Measurements from ENCODE around the gene CPED1.
"Not testable (repeated sequence)": the region's sequence is repeated elsewhere in the genome, so short reads cannot be mapped to it uniquely, and the experiment has no call there.

CPED1 gene

GRCh38 chr7:120996988-120997345 lies 8.5 kb downstream of the CPED1 start:
- ATAC-seq (no peak), DNase-seq (no peak)

- no peak for DNase-seq
- ATAC-seq: no peak
Measured at GRCh38 chr7:120997882-120998474, 9.5 kb downstream of the CPED1 start.

- DNase-seq (no peak), ATAC-seq (no peak)
Measured at GRCh38 chr7:120998520-120998919, 10.0 kb downstream of the CPED1 start.

- DNase-seq (no peak), ATAC-seq (no peak)
Measured at GRCh38 chr7:120998996-120999565, 10.6 kb downstream of the CPED1 start.

- DNase-seq (no peak), ATAC-seq (no peak)
Measured at GRCh38 chr7:121000081-121000983, 11.8 kb downstream of the CPED1 start.

GRCh38 chr7:121001234-121001906 lies 12.9 kb downstream of the CPED1 start:
- ATAC-seq (no peak), DNase-seq (no peak)

- ATAC-seq: no peak
Measured at GRCh38 chr7:121002048-121002756, 13.7 kb downstream of the CPED1 start.

GRCh38 chr7:121002757-121003200 lies 14.3 kb downstream of the CPED1 start:
- DNase-seq (no peak), ATAC-seq (no peak)

More at GRCh38 chr7:121002048-121002756, 13.7 kb downstream of the CPED1 start:
- DNase-seq: no peak

- ATAC-seq (no peak), DNase-seq (no peak)
Measured at GRCh38 chr7:121003986-121004685, 15.6 kb downstream of the CPED1 start.

GRCh38 chr7:121005058-121005457 lies 16.5 kb downstream of the CPED1 start:
- not testable (repeated sequence) for ATAC-seq, DNase-seq

- DNase-seq: no peak
- ATAC-seq: no peak
Measured at GRCh38 chr7:121005996-121006584, 17.6 kb downstream of the CPED1 start.

- ATAC-seq (no peak), DNase-seq (no peak)
Measured at GRCh38 chr7:121006711-121007315, 18.3 kb downstream of the CPED1 start.

GRCh38 chr7:121008816-121009215 lies 20.3 kb downstream of the CPED1 start:
- DNase-seq: no peak
- no peak for ATAC-seq

GRCh38 chr7:121011401-121011800 lies 22.9 kb downstream of the CPED1 start:
- no peak for DNase-seq
- no peak for ATAC-seq

- no peak for DNase-seq
- no peak for ATAC-seq
Measured at GRCh38 chr7:121012170-121012874, 23.8 kb downstream of the CPED1 start.

GRCh38 chr7:121012919-121013318 lies 24.4 kb downstream of the CPED1 start:
- ATAC-seq: no peak
- DNase-seq: no peak

- ATAC-seq (no peak), DNase-seq (no peak)
Measured at GRCh38 chr7:121015560-121015959, 27.0 kb downstream of the CPED1 start.

- DNase-seq (no peak), ATAC-seq (no peak)
Measured at GRCh38 chr7:121016966-121017365, 28.5 kb downstream of the CPED1 start.

- ATAC-seq: no peak
- DNase-seq: no peak
Measured at GRCh38 chr7:121017586-121017985, 29.1 kb downstream of the CPED1 start.

GRCh38 chr7:121019018-121019417 lies 30.5 kb downstream of the CPED1 start:
- DNase-seq: no peak
- ATAC-seq: no peak

Measured in stimulated activated naive CD8-positive, alpha-beta T cell treated with anti-CD3 and anti-CD28 coated beads, Interleukin-15, Interleukin-2, amounts not matched to agents 100 U/mL and 50 U/mL, for 24 hours (primary cell).